HG03139 (cell line): ENCODE data around the gene PGGHG.

Experiments
- ATAC-seq: cut with Tn5 transposase; IDR thresholded peaks from one replicate; pipeline ENCODE4 v1.9.1; 2021; ENCODE audit not compliant: unreplicated experiment

Gene PGGHG

GRCh38 chr11:344836-345578 lies 56.1 kb downstream of the PGGHG start:
- ATAC-seq = no peak
